Glutamatergic neuron (in vitro differentiated cells): ENCODE results near the gene SLAIN2. TPM values are rescaled to one million over a fixed set of nuclear protein-coding genes. Genes with fewer than 3 reads are reported as not detected.
A peak's percentile ranks its signal among the peaks of the same experiment; 100 is the strongest.

Experiments
- DNase-seq: peaks from one replicate; pipeline ENCODE4 v3.0.0; 2022
- H3K27ac Mint-ChIP-seq: one replicate; pipeline ENCODE4 v1.8.0; 2020; ENCODE audit warnings: mild to moderate bottlenecking, mixed read lengths, inconsistent platforms; ENCODE audit not compliant: unreplicated experiment
- H3K27me3 Mint-ChIP-seq: one replicate; pipeline ENCODE4 v1.8.0; 2020; ENCODE audit warnings: mild to moderate bottlenecking, moderate library complexity, mixed read lengths, inconsistent platforms; ENCODE audit not compliant: unreplicated experiment
- H3K36me3 Mint-ChIP-seq: one replicate; pipeline ENCODE4 v1.8.0; 2020; ENCODE audit warnings: mild to moderate bottlenecking, mixed read lengths, inconsistent platforms; ENCODE audit not compliant: unreplicated experiment
- H3K4me1 Mint-ChIP-seq: one replicate; pipeline ENCODE4 v1.8.0; 2020; ENCODE audit warnings: mild to moderate bottlenecking, low read depth, mixed read lengths, inconsistent platforms; ENCODE audit not compliant: unreplicated experiment
- H3K4me3 Mint-ChIP-seq: one replicate; pipeline ENCODE4 v1.8.0; 2020; ENCODE audit warnings: mild to moderate bottlenecking, mixed read lengths, inconsistent platforms; ENCODE audit not compliant: unreplicated experiment
- H3K9me3 Mint-ChIP-seq: one replicate; pipeline ENCODE4 v1.8.0; 2020; ENCODE audit warnings: mild to moderate bottlenecking, moderate library complexity, mixed read lengths, inconsistent platforms; ENCODE audit not compliant: unreplicated experiment
- CTCF ChIP-seq: fragments of 200-600 bp; sonication (generic); IDR thresholded peaks from one replicate; pipeline ENCODE4 v1.5.0; 2021; ENCODE audit not compliant: partially characterized antibody, unreplicated experiment
- total RNA-seq: library from RNA; stranded (reverse); fragmentation: NEBNext Ultra II Directional; extraction: Animal tissue kit (Norgen Biotek cat#: 25700); gene quantifications from one replicate; pipeline ENCODE4 v1.2.1, GENCODE V29; 2021; ENCODE audit not compliant: unreplicated experiment

Gene SLAIN2
- total RNA-seq, 1 donor from 2014 or later: 72.6 TPM

- no peak for TF ChIP-seq CTCF
- peaks cover 11% of the 10 kb centered on the region for H3K9me3 Mint-ChIP-seq
- peaks cover 10% of the 10 kb centered on the region for H3K4me1 Mint-ChIP-seq
- DNase-seq: no peak
- peaks cover 7% of the 10 kb centered on the region for H3K36me3 Mint-ChIP-seq
- H3K4me3 Mint-ChIP-seq: no peak overlapping the region
- no peak overlapping the region for H3K27ac Mint-ChIP-seq
- H3K27me3 Mint-ChIP-seq: peaks cover 2% of the 10 kb centered on the region
These were observed 25.7 kb downstream of the SLAIN2 start for GRCh38 chr4:48367016-48367415.

GRCh38 chr4:48368389-48368788 lies 27.1 kb downstream of the SLAIN2 start:
- no peak for DNase-seq
- no peak for TF ChIP-seq CTCF
- Mint-ChIP-seq H3K9me3 (peaks cover 11% of the 10 kb centered on the region), H3K4me1 (peaks cover 10% of the 10 kb centered on the region), H3K4me3 (no peak overlapping the region), H3K27me3 (peaks cover 3% of the 10 kb centered on the region), H3K27ac (no peak overlapping the region), H3K36me3 (peaks cover 7% of the 10 kb centered on the region)

- peaks cover 3% of the 10 kb centered on the region for H3K27me3 Mint-ChIP-seq
- H3K27ac Mint-ChIP-seq: no peak overlapping the region
- TF ChIP-seq CTCF: no peak
- peaks cover 10% of the 10 kb centered on the region for H3K4me1 Mint-ChIP-seq
- H3K9me3 Mint-ChIP-seq: peaks cover 11% of the 10 kb centered on the region
- peaks cover 7% of the 10 kb centered on the region for H3K36me3 Mint-ChIP-seq
- H3K4me3 Mint-ChIP-seq: no peak overlapping the region
- no peak for DNase-seq
These were observed 27.9 kb downstream of the SLAIN2 start for GRCh38 chr4:48369248-48369647.

GRCh38 chr4:48369771-48370170 lies 28.4 kb downstream of the SLAIN2 start:
- Mint-ChIP-seq H3K27me3 (peaks cover 2% of the 10 kb centered on the region), H3K4me3 (no peak overlapping the region), H3K9me3 (peaks cover 14% of the 10 kb centered on the region), H3K4me1 (peaks cover 10% of the 10 kb centered on the region), H3K36me3 (peaks cover 7% of the 10 kb centered on the region), H3K27ac (no peak overlapping the region)
- no peak for DNase-seq
- no peak for TF ChIP-seq CTCF

- Mint-ChIP-seq H3K4me1 (peaks cover 10% of the 10 kb centered on the region), H3K36me3 (peaks cover 7% of the 10 kb centered on the region), H3K4me3 (no peak overlapping the region), H3K27ac (peak overlapping the region; percentile 1), H3K9me3 (peaks cover 9% of the 10 kb centered on the region), H3K27me3 (peaks cover 1% of the 10 kb centered on the region)
- no peak for DNase-seq
- no peak for TF ChIP-seq CTCF
These were observed 29.2 kb downstream of the SLAIN2 start for GRCh38 chr4:48370260-48371134.
